SK-N-SH (cell line): ENCODE data around the gene CHIC2. TPM values are rescaled to one million over a fixed set of nuclear protein-coding genes. Genes with fewer than 3 reads are reported as not detected.

Experiments used
- CTCF ChIA-PET: fragments of 300-600, 350-600 bp; formaldehyde crosslinking; extraction: SDS; loops from one replicate; lab custom pipeline; 2021; lab: Yijun Ruan, JAX
- POLR2A ChIA-PET: fragments of 350-600 bp; sonication (Branson Sonifier 250); formaldehyde crosslinking; extraction: SDS; loops from one replicate; lab custom pipeline; 2020; ENCODE audit warnings: antibody characterized with exemption, inconsistent platforms; lab: Yijun Ruan, JAX
- DNase-seq: peaks from one replicate; pipeline ENCODE4 v3.0.0; 2012
- H2AFZ ChIP-seq: fragments of 200-600 bp; sonication (generic); 2 replicates; pipeline ENCODE4 v1.8.1; 2016; ENCODE audit warnings: antibody characterized with exemption, mild to moderate bottlenecking, low read depth
- H3F3A ChIP-seq: fragments of 200-600 bp; sonication (generic); replicated peaks from 2 replicates; pipeline ENCODE3; 2016; ENCODE audit warnings: antibody characterized with exemption, mild to moderate bottlenecking; ENCODE audit not compliant: insufficient read depth
- H3K27ac ChIP-seq, 2 experiments: fragments of 200-500 bp in 1 of 2; fragments of 200-600 bp in 1 of 2; sonication (Bioruptor generic) in 1 of 2; sonication (generic), shearing (Covaris generic) in 1 of 2; 2 replicates each; pipeline versions ENCODE4 v1.5.1 to v1.6.1; 2014 to 2016; ENCODE audit warnings: low read depth in 2 of 2, inconsistent platforms in 1 of 2, low read length in 1 of 2, mild to moderate bottlenecking in 1 of 2, mixed read lengths in 1 of 2
- H3K27me3 ChIP-seq: fragments of 200-600 bp; sonication (generic), shearing (Covaris generic); 2 replicates; pipeline ENCODE4 v1.6.1; 2016; ENCODE audit warnings: mixed run types; ENCODE audit not compliant: insufficient read depth
- H3K36me3 ChIP-seq, 2 experiments: fragments of 200-500 bp in 1 of 2; fragments of 200-600 bp in 1 of 2; sonication (Bioruptor generic) in 1 of 2; sonication (generic) in 1 of 2; replicated peaks in 1 of 2; 2 replicates each; pipeline versions ENCODE3 to v1.5.1; 2014 to 2016; ENCODE audit warnings: low read length in 1 of 2, mild to moderate bottlenecking in 1 of 2; ENCODE audit not compliant: insufficient read depth in 2 of 2, control insufficient read depth in 1 of 2
- H3K4me1 ChIP-seq, 2 experiments: fragments of 200-500 bp in 1 of 2; fragments of 200-600 bp in 1 of 2; sonication (Bioruptor generic) in 1 of 2; sonication (generic), shearing (Covaris generic) in 1 of 2; 2 replicates each; pipeline versions ENCODE4 v1.5.1 to v1.6.1; 2014 to 2016; ENCODE audit warnings: low read depth in 1 of 2, low read length in 1 of 2, mixed run types in 1 of 2; ENCODE audit not compliant: insufficient read depth in 2 of 2, control insufficient read depth in 1 of 2
- H3K4me2 ChIP-seq: fragments of 200-600 bp; sonication (generic), shearing (Covaris generic); 2 replicates; pipeline ENCODE4 v1.6.1; 2017; ENCODE audit warnings: mixed run types
- H3K4me3 ChIP-seq, 2 experiments: fragments of 200-500 bp in 1 of 2; fragments of 200-600 bp in 1 of 2; sonication (Bioruptor generic) in 1 of 2; sonication (generic), shearing (Covaris generic) in 1 of 2; 2 replicates each; pipeline versions ENCODE4 v1.5.1 to v1.8.1; 2014 to 2016; ENCODE audit warnings: low read depth in 2 of 2, inconsistent platforms in 1 of 2, low read length in 1 of 2, mild to moderate bottlenecking in 1 of 2, mixed read lengths in 1 of 2, moderate library complexity in 1 of 2
- H3K79me2 ChIP-seq: fragments of 200-600 bp; sonication (generic); 2 replicates; pipeline ENCODE4 v1.8.1; 2017; ENCODE audit warnings: mild to moderate bottlenecking; ENCODE audit not compliant: insufficient read depth
- H3K9ac ChIP-seq: fragments of 200-600 bp; sonication (generic); 2 replicates; pipeline ENCODE4 v1.6.1; 2017; ENCODE audit warnings: mixed run types
- H3K9me2 ChIP-seq: fragments of 200-600 bp; sonication (generic); 2 replicates; pipeline ENCODE4 v1.6.1; 2017; ENCODE audit warnings: mixed run types
- H3K9me3 ChIP-seq: fragments of 200-600 bp; sonication (generic); 2 replicates; pipeline ENCODE4 v1.6.1; 2017; ENCODE audit warnings: mixed run types, mild to moderate bottlenecking, moderate library complexity
- H4K20me1 ChIP-seq: fragments of 200-600 bp; sonication (generic); 2 replicates; pipeline ENCODE4 v1.6.1; 2017; ENCODE audit warnings: mild to moderate bottlenecking, mixed run types; ENCODE audit not compliant: insufficient read depth
- CHD2 ChIP-seq: fragments of 150-350 bp; IDR thresholded peaks from 2 replicates; pipeline ENCODE4 v1.6.1; 2018; ENCODE audit warnings: low read length; ENCODE audit not compliant: partially characterized antibody
- ELF1 ChIP-seq: IDR thresholded peaks from 2 replicates; pipeline ENCODE4 v1.4.0; 2012
- EZH2phosphoT487 ChIP-seq: fragments of 200-600 bp; sonication (generic); IDR thresholded peaks from 2 replicates; pipeline ENCODE4 v1.6.1; 2017; ENCODE audit warnings: low read depth, mixed run types, mild to moderate bottlenecking, antibody characterized with exemption, moderate library complexity, borderline replicate concordance
- FOSL2 ChIP-seq: IDR thresholded peaks from 2 replicates; pipeline ENCODE4 v1.4.0; 2012; ENCODE audit warnings: low read depth, mild to moderate bottlenecking, moderate library complexity, borderline replicate concordance
- FOXM1 ChIP-seq: IDR thresholded peaks from 2 replicates; pipeline ENCODE4 v1.4.0; 2012; ENCODE audit warnings: low read depth, mild to moderate bottlenecking
- GABPA ChIP-seq: IDR thresholded peaks from 2 replicates; pipeline ENCODE4 v1.4.0; 2012; ENCODE audit warnings: low read depth, mild to moderate bottlenecking
- GATA2 ChIP-seq: sonication (generic); formaldehyde crosslinking; IDR thresholded peaks from 2 replicates; pipeline ENCODE4 v1.5.0; 2020; ENCODE audit warnings: mild to moderate bottlenecking, missing genetic modification reagents
- JUND ChIP-seq: IDR thresholded peaks from 2 replicates; pipeline ENCODE4 v1.4.0; 2012
- MAX ChIP-seq: IDR thresholded peaks from 2 replicates; pipeline ENCODE4 v1.4.0; 2012; ENCODE audit warnings: low read depth
- MXI1 ChIP-seq: IDR thresholded peaks from 2 replicates; pipeline ENCODE4 v1.6.1; 2012; ENCODE audit warnings: mild to moderate bottlenecking, low read depth, low read length, improper control_type of control experiment
- NFIC ChIP-seq: IDR thresholded peaks from 2 replicates; pipeline ENCODE4 v1.4.0; 2012; ENCODE audit warnings: borderline replicate concordance
- NRF1 ChIP-seq: IDR thresholded peaks from 2 replicates; pipeline ENCODE4 v1.6.1; 2012; ENCODE audit warnings: low read depth, mild to moderate bottlenecking, low read length
- POLR2AphosphoS5 ChIP-seq: IDR thresholded peaks from 2 replicates; pipeline ENCODE4 v1.6.1; 2012; ENCODE audit warnings: low read depth, low read length
- RCOR1 ChIP-seq: fragments of 150-350 bp; IDR thresholded peaks from 2 replicates; pipeline ENCODE4 v1.6.1; 2017; ENCODE audit warnings: antibody characterized with exemption, low read length
- REST ChIP-seq: IDR thresholded peaks from 2 replicates; pipeline ENCODE4 v1.6.1; 2012; ENCODE audit warnings: mild to moderate bottlenecking, low read depth, low read length, moderate library complexity
- RFX5 ChIP-seq: IDR thresholded peaks from 2 replicates; pipeline ENCODE4 v1.6.1; 2012; ENCODE audit warnings: mild to moderate bottlenecking, improper control_type of control experiment, low read length
- RXRA ChIP-seq: IDR thresholded peaks from 2 replicates; pipeline ENCODE4 v1.4.0; 2012; ENCODE audit warnings: low read depth, mild to moderate bottlenecking, borderline replicate concordance
- SIN3A ChIP-seq: IDR thresholded peaks from 2 replicates; pipeline ENCODE4 v1.6.1; 2012; ENCODE audit warnings: low read depth, mild to moderate bottlenecking, low read length, moderate library complexity, borderline replicate concordance
- SMC3 ChIP-seq: IDR thresholded peaks from 2 replicates; pipeline ENCODE4 v1.6.1; 2012; ENCODE audit warnings: low read depth, low read length, improper control_type of control experiment
- TAF1 ChIP-seq: IDR thresholded peaks from 2 replicates; pipeline ENCODE4 v1.6.1; 2012; ENCODE audit warnings: low read depth, mild to moderate bottlenecking, low read length, moderate library complexity, borderline replicate concordance
- TCF12 ChIP-seq: IDR thresholded peaks from 2 replicates; pipeline ENCODE4 v1.4.0; 2012
- TEAD4 ChIP-seq: IDR thresholded peaks from 2 replicates; pipeline ENCODE4 v1.4.0; 2012; ENCODE audit warnings: mild to moderate bottlenecking, borderline replicate concordance; ENCODE audit not compliant: insufficient read depth
- USF1 ChIP-seq: IDR thresholded peaks from 2 replicates; pipeline ENCODE4 v1.4.0; 2012; ENCODE audit warnings: low read depth, borderline replicate concordance
- USF2 ChIP-seq: fragments of 150-350 bp; IDR thresholded peaks from 2 replicates; pipeline ENCODE4 v1.6.1; 2017; ENCODE audit warnings: antibody characterized with exemption, low read length, low read depth, borderline replicate concordance
- YY1 ChIP-seq: IDR thresholded peaks from 2 replicates; pipeline ENCODE4 v1.4.0; 2012; ENCODE audit warnings: low read depth, mild to moderate bottlenecking
- ZBTB33 ChIP-seq: IDR thresholded peaks from 2 replicates; pipeline ENCODE4 v1.4.0; 2012; ENCODE audit warnings: low read depth, borderline replicate concordance
- WGBS: methylation state at CpG from one replicate; pipeline ENCODE4 v1.1.6; 2017; ENCODE audit warnings: low lambda C conversion rate; 5-methylcytosine and 5-hydroxymethylcytosine counted together
- polyA plus RNA-seq, 3 experiments: library from polyadenylated mRNA; depleted of rRNA; stranded (reverse); fragments of >200 nt; gene quantifications; 2 replicates each; pipeline ENCODE4 v1.2.3, GENCODE V29; 2012

CHIC2 gene
- polyA plus RNA-seq, 1 of the 3 experiments (the other 2 are of a cell fraction) = 26.8 TPM

- CTCF ChIA-PET = no interaction called here
- Histone ChIP-seq H3K9me2 (no peaks in the 10 kb centered on the region), H3K79me2 (peaks cover 22% of the 10 kb centered on the region), H4K20me1 (peaks cover 4% of the 10 kb centered on the region; the same call in 1 of the 2 replicates), H3K4me2 (peak overlapping the region; percentile 58), H3K27ac (peak overlapping the region; percentile 58 to 71), H3K9me3 (no peaks in the 10 kb centered on the region), H3K9ac (peak overlapping the region; percentile 19; the same call in 1 of the 2 replicates), H3K4me3 (peak overlapping the region in 1 of 2 experiments; percentile 11; a peak in 1 of 4 replicates), H3K4me1 (peaks cover 19 to 23% of the 10 kb centered on the region in 2 experiments), H3K27me3 (no peaks in the 10 kb centered on the region), H3K36me3 (peaks cover 0 to 4% of the 10 kb centered on the region in 2 experiments), H2AFZ (peak overlapping the region; percentile 63), H3F3A (peaks cover 39% of the 10 kb centered on the region)
- DNase-seq = no peak
- WGBS = 32% methylated on average over 5 of the region's 5 CpGs
- POLR2A ChIA-PET = no interaction called here
- TF ChIP-seq MXI1 (no peak), JUND (peak; percentile 50), TAF1 (no peak), CHD2 (no peak), EZH2phosphoT487 (no peak), MAX (no peak), RXRA (no peak), REST (peak; percentile 18; the same call in 1 of the 2 replicates), SIN3A (no peak; the same call in 1 of the 2 replicates), USF1 (no peak), GATA2 (CRISPR knock-in tag) (no peak), NRF1 (no peak), NFIC (peak; percentile 64), POLR2AphosphoS5 (no peak), USF2 (no peak), YY1 (no peak), ELF1 (no peak), GABPA (no peak), ZBTB33 (no peak), TCF12 (peak; percentile 67), FOXM1 (no peak), FOSL2 (no peak; the same call in 1 of the 2 replicates), SMC3 (no peak), TEAD4 (peak; percentile 35; the same call in 1 of the 2 replicates), RCOR1 (no peak), RFX5 (no peak)
These were observed 2.8 kb upstream of the CHIC2 start for GRCh38 chr4:54067166-54067565.
